ENCODE data around the gene RABGGTA. TPM values are rescaled to one million over a fixed set of nuclear protein-coding genes. Genes with fewer than 3 reads are reported as not detected.

Gene RABGGTA
- total RNA-seq, 1 donor from 2014 or later: 39.0 TPM

GRCh38 chr14:24254630-24255392 is 16.6 kb downstream of the RABGGTA start:
- no peak for DNase-seq (ENCODE audit: low read depth)
- H3K4me3 ChIP-seq (ENCODE audit: low read depth, low read length): no peak overlapping the region
- no peak for TF ChIP-seq CTCF (conservative IDR thresholded peaks at IDR 0.05; ENCODE audit: low read depth, low read length)

GRCh38 chr14:24253936-24254335 is 17.5 kb downstream of the RABGGTA start:
- DNase-seq (ENCODE audit: low read depth): no peak
- TF ChIP-seq CTCF (conservative IDR thresholded peaks at IDR 0.05; ENCODE audit: low read depth, low read length): no peak
- no peak overlapping the region for H3K4me3 ChIP-seq (ENCODE audit: low read depth, low read length)

DNA sequence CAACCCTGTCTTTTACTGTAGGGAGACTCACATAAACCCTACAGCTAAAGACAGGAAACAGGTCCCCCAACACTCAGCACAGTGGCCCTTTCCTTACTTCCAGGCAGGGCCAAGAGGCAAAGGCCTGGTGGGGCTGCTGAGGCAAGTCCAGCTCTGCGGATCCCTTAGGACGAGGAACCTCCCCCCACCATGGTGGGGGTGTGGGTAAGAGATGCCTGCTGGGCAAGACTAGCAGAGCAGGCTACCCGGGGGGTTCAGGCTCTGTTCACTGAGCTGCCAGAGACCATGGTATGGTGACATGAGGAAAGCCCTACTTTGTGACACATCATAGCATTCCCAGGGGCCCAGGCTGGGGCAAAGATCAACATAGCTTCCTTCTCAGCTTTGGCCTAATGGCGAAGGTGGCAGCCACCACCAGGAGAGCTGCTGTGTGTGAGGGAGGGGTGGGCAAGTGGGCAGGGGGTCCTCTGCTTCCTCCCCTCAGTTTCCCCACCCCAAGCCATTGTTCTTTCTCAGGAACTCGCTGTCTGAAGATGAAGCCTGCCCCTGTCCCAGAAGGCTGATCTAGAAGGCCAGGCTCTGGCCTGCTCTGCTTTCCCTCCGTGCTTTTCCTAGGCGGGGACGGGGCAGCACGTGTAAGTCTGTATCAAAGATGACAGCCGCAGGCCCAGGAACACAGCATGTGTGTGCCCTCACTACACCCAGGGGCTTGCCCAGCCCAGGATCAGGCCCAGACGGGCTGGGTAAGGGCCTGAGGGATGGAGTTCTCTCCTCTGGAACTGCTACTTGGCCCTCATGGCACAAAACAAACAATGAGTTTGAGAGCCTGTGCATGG is 18.9 kb downstream of the RABGGTA start:
- DNase-seq (ENCODE audit: low read depth): no peak
- no peak overlapping the region for H3K4me3 ChIP-seq (ENCODE audit: low read depth, low read length)
- TF ChIP-seq CTCF (conservative IDR thresholded peaks at IDR 0.05; ENCODE audit: low read depth, low read length): no peak

DNA sequence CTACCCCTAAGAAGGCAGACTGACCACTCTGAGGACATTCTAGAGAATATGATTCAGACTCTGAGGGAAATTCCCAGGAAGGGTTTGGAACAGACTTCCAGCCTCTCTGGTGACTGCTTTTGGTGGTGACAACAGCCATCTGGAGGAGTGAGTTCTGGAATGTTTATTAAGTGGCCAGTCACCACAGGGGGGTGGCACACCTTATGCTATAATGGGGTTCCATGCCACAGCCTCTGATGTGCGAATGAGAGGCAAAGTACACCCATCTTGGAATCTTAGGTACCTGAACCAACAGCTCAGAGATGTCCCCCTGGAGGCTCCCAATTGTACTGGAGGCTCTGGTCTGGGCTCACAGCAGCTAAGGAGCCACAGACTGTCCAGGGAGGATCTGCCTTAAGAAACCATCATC is 19.5 kb downstream of the RABGGTA start:
- peak; percentile 15 for TF ChIP-seq CTCF (conservative IDR thresholded peaks at IDR 0.05; ENCODE audit: low read depth, low read length)
- no peak for DNase-seq (ENCODE audit: low read depth)

GRCh38 chr14:24250354-24250753 is 21.0 kb downstream of the RABGGTA start:
- no peak for DNase-seq (ENCODE audit: low read depth)
- H3K4me3 ChIP-seq (ENCODE audit: low read depth, low read length): no peak overlapping the region
- TF ChIP-seq CTCF (conservative IDR thresholded peaks at IDR 0.05; ENCODE audit: low read depth, low read length): no peak

More for the DNA sequence above, 19.5 kb downstream of the RABGGTA start:
- H3K4me3 ChIP-seq (ENCODE audit: low read depth, low read length): no peak overlapping the region

DNA sequence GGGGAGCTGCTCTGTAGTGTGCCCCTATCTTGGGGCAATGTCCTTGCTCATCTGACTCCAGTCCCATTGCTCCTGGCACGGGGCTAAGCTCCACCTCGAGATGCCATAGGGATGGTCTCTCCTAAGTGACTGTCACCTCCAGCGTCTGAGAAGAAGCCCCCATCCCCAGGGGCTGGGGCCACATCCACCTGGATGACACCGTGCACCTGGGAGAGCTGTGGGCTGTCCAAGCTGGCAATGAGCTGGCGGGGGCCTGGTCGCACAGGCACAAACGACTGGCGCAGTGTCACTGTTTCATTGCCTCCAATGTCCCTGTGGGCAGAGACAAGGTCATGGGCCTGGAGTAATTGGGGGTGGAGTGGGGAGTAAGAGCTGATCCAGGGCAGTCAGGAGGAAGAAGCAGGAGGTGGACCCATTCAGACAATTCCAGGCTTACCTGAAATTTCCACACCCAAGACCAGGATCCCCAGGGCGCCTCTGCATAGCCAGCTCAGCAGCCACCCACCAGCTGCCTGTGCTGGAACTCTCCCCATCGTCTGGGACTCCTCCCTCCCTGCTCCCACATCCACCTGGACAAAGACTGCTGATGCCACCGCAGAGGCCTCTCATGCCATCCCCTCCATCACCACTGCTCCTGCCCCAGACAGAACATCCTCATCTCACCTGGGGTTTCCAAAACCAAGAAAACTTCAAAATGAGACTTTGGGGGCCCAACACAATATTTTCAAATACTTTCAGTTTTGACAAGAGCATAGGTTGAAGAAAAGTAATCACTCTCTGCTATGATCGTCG is 22.0 kb downstream of the RABGGTA start:
- TF ChIP-seq CTCF (conservative IDR thresholded peaks at IDR 0.05; ENCODE audit: low read depth, low read length): no peak
- H3K4me3 ChIP-seq (ENCODE audit: low read depth, low read length): no peak overlapping the region
- DNase-seq (ENCODE audit: low read depth): no peak
